Measurements from ENCODE around the gene NUP93.

The NUP93 gene

DNA sequence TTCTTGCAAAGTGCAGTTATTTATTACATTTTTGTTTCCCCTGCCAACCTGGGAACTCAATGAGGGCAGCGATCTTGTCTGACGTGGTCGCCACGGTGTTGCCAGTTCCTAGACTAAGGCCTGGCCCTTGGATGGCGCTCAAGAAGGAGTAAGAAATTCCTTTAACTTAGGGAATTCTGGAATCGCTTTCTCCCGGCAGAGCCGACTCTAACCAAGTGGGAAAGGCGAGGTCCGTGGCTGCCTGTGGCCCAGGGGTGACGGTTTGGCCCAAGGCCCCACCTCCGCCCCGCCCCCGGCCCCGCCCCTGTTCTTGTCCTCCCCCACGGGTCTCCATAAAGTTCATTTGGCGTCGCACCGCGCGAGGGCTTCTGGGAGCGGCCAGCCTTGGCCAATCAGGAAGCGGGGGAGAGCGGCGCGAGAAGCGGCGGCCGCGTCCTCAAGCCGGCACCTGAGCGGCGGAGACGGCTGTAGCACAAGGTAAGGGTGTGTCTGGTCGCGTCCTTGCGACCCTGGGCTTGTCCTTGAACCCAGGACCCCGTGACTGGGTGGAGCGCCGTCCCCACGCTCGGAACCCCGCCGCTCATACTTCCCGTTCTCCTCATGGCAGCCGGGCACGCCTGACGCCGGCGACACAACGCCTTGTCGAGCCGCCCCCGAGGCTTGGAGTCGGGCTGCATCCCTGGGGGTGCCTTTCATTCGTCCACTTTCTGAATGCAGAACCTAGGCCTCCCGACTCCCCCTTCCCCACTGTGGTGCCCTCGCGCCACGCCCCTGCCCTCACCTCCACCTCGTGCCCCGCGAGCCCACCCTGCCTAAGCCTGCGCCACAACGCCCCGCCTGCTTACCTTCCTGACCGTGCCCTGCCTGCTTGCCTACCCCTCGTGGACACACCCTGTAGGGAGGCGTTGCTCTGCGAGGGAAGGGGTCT is at the start of gene NUP93:
Gene NUP93 (plus strand): TSS at position 395 of the 928 bp plus-strand sequence. CDS start 18,119 bp downstream, outside the sequence.
- DNase-seq = peak; percentile 72

GRCh38 chr16:56681939-56682702 is 47.8 kb upstream of the NUP93 start, which contains the start of gene MT1X:
TSS of gene MT1X (plus strand) at chr16:56682470. CDS start at chr16:56682541, 71 bp downstream.
- peak; percentile 81 for DNase-seq

DNA sequence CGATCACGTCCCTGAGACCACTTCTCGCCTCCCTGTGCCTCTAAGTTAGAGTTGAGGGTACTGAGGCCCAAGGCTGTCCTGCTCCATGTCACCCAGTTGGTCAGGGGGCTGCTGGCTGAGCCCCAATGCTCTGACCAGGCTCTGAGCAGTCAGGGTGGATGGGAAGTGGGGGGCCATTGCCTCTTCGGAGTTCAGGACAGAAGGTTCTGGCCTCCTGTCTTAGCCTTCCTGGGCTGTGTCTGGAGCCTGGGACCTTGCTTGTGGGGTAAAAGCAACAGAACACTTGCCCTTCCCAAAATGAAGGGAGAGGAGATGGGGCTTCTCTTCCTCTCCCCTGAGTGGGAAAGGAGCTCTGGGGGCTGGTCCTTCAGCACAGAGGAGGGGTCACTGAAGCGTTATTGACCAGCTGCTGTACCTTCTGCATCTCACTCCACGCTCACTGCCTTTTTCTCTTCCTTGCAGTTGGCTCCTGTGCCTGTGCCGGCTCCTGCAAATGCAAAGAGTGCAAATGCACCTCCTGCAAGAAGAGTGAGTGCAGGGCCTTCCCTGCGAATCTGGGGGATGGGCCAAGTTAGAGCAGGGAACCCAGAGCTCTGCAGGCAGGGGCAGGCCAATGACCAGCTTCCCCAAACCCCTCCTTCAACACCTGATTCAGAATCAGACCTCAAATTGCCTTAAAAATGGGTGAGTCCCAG is 47.1 kb upstream of the NUP93 start:
- no peak for DNase-seq

DNA sequence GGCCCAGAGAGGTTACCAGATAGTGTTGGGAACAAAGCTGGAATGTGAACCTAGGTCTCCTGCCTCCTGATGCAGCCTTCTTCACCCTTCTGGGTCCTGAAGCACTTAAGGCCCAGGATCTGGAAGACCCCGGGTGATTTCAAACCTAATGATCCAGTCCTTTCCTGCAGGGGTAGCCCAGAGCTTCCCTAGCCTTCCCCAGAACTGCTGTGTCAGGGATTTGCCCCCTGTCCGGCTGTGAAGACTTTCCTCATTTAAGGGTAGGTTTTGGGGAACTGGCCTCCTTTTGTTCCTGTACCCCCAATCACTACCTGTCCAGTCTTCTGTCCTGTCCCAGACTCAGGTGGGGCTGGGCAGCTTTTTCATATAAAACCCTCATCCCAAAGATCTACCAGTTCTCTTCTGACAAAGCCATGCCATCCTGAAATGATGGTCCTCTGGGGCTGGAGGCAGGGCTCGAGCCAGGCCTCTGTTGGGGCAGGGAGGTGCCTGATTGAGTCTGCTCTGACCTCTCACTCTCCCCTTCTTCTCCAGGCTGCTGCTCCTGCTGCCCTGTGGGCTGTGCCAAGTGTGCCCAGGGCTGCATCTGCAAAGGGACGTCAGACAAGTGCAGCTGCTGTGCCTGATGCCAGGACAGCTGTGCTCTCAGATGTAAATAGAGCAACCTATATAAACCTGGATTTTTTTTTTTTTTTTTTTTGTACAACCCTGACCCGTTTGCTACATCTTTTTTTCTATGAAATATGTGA is 46.3 kb upstream of the NUP93 start:
- DNase-seq = no peak

DNA sequence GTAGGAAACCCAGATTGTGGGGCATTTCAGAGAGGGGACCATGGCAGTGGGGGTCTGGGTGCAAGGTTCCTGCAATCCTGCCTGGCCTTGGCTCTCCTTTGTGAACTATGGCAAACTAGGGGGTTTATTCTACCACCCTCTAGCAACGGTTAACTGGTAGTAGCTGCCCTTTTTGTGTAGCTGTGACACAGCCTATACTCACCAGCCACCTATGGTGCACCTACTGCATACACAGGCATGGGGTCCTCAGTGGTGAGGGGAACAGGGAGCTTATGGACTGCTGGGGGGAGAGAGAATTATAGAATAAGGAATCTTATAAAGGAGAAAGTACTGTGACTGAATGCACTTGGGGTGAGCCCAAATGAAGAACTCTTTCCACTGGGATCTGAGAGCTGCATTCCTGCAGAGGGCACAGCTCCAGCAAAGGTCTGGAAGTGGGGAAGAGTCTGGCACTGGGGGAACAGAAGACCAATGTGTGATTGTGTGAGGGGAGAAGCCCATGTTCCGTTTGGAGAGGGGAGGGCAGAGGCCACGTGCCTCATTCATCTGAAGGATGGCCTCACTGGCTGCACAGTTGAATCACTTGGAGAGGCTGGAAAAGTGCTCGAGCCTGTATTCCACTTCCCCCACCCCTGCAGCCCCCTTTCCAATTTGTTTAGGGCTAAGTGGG is 45.5 kb upstream of the NUP93 start:
- no peak for DNase-seq

- no peak for DNase-seq
These were observed 44.9 kb upstream of the NUP93 start for GRCh38 chr16:56684926-56685590.

DNA sequence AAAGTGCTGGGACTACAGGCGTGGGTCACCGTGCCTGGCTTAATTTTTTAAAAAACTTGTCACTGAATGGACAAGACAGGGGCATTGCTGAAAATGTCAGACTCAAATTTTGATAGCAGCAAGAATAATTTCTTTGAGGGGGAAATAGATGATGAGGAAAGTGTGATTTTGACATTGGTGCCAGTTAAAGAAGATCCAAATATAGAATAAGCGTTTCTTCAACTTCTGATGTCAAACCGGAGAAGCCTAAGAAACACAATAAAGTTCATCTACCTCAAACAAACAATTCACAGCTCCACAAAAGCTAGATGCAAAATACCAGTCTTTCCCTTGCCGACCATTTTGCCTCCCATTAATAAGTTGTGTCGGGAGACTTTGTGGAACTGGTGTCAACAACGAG is 43.2 kb upstream of the NUP93 start:
- DNase-seq = no peak

- no peak for DNase-seq
These were observed 41.2 kb upstream of the NUP93 start for GRCh38 chr16:56688762-56689161.

- DNase-seq = no peak
These were observed 40.8 kb upstream of the NUP93 start for GRCh38 chr16:56689171-56689570.

DNA sequence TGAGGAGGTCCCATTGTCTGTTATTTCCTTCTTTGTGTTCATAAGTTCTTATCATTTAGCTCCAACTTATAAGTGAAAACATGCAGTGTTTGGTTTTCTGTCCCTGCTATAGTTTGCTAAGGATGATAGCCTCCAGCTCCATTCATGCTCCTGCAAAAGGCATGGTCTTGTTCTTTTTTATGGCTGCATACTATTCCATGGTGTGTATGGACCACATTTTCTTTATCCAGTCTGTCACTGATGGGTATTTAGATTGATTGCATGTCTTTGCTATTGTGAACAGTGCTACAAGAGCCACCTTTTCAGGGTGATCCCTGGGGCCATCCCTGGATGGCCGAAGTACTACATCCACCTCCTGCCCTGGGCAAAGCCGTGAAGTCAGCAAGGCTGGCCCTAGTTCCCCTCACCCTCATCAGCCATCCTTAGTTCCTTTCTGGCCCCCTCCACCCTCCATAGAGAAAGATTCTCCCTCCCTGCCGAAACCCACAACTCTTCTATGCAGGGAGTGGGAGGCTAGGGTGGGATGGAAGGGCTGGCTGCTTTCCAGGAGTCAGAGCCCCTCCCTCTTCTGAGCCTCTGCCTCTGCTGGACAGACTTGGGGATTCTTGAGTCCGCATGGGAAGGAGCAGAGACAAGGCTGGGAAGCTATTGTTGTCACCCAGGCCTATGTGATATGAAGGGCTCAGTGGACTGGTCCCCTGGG is 39.4 kb upstream of the NUP93 start:
- no peak for DNase-seq

DNA sequence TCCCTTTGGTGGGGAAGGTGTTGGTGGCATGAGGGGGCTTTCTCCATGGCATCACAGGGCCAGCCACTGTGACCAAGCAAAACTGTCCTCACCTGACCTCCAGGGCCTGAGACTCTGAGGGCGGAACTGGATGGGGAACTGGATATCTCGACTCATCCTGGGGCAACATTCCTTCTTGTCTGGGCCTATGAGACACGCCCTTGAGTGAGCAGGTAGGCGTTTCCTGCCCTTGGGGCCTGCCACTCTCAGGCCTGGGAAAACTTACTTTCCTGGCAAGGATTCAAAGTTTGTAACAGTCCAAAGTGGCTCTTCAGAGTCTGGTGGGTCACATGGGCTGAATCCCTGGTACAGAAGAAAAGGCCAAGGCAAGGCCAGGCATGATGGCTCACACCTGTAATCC is 38.0 kb upstream of the NUP93 start:
- no peak for DNase-seq

GRCh38 chr16:56695246-56695645 is 34.7 kb upstream of the NUP93 start:
- no peak for DNase-seq

DNA sequence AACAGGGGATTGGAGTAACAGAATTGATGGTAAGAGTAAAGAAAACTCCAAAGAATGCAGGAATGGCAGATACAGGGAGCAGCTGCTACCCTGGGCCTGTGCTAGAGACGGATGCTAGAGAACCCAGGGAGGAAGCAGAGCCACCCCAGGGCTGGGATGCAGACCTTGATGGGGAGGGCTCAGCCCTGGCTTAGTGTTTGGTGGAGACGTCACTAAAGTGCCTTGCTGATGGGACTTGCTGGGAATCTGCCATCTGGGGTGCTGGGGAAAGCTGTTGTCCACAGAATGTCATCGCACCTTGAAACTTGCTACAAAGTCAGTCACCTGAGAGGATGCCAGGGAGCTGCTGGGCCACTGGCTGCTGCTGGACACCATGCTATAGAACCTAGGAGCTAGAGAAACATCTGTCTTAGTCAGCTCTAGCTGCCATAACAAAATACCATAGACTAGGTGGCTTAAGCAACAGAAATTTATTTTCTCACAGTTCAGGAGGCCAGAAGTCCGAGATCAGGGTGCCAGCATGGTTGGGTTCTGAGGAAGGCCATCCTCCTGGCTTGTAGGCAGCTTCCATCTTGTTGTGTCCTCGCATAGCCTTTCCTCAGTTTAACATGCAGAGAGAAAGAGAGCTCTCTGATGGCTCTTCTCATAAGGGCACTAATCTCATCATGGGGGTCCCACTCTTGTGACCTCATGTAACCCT is 32.3 kb upstream of the NUP93 start:
- no peak for DNase-seq

GRCh38 chr16:56700195-56700594 is 29.7 kb upstream of the NUP93 start:
- DNase-seq = no peak

DNA sequence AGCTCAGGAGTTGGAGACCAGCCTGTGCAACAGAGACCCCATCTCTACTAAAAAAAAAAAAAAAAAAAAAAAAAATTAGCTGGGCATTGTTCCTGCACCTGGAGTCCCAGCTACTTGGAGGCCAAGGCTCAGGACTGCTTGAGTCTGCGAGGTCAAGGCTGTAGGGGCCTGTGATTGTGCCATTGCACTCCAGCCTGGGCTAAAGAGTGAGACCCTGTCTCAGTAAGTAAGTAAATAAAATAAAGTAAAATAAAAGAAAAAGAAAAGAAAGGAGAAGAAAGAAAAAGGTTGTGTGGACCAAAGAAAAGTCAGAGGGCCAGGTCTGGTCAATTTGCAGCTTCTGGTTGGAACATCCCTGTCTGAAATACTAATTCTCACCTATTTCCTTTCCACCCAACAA is 29.3 kb upstream of the NUP93 start:
- DNase-seq = no peak

DNA sequence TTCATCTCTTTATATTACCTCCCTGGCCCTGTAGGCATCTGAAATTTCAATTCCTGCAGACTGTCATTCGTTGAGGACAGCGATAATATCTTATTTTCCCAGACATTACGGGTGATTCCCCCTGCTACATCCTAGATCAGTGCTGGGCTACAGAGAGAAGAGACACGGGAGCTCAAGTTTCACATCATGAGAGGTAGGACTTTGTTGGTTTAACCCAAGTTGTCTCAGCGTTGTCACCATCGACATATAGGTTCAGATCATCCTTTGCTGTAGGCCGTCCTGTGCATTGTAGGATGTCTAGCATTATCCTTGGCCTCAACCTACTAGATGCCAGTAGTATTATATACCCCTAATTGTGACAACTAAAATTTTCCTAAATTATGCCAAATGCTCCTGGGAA is 28.4 kb upstream of the NUP93 start:
- no peak for DNase-seq

- DNase-seq = no peak
These were observed 27.1 kb upstream of the NUP93 start for GRCh38 chr16:56702836-56703235.

- no peak for DNase-seq
These were observed 21.1 kb upstream of the NUP93 start for GRCh38 chr16:56708525-56709442.

Data from KG1 (cell line).